Mucosa of rectum (tissue), 2 donors: Measurements from ENCODE around the gene C10orf105.
A peak's percentile ranks its signal among the peaks of the same experiment; 100 is the strongest.

Experiments
- H3K27ac ChIP-seq, 2 donors: one replicate each; pipeline ENCODE4 v1.7.0; 2013; ENCODE audit warnings: inconsistent platforms in 2 of 2, low read depth in 2 of 2, low read length in 2 of 2
- H3K27me3 ChIP-seq, 2 donors: one replicate each; pipeline ENCODE4 v1.7.0; 2013; ENCODE audit warnings: low read length in 2 of 2; ENCODE audit not compliant: control insufficient read depth in 2 of 2, insufficient read depth in 2 of 2
- H3K36me3 ChIP-seq, 2 donors: one replicate each; pipeline ENCODE4 v1.7.0; 2013; ENCODE audit warnings: low read length in 2 of 2; ENCODE audit not compliant: control insufficient read depth in 2 of 2, insufficient read depth in 2 of 2
- H3K4me1 ChIP-seq, 2 donors: one replicate each; pipeline ENCODE4 v1.7.0; 2013; ENCODE audit warnings: low read length in 2 of 2, mild to moderate bottlenecking in 1 of 2; ENCODE audit not compliant: control insufficient read depth in 2 of 2, insufficient read depth in 2 of 2
- H3K4me3 ChIP-seq, 2 donors: one replicate each; pipeline ENCODE4 v1.7.0; 2013; ENCODE audit warnings: low read length in 2 of 2
- H3K9ac ChIP-seq, 2 donors: one replicate each; pipeline ENCODE4 v1.7.0; 2013; ENCODE audit warnings: low read length in 2 of 2, low read depth in 1 of 2, mild to moderate bottlenecking in 1 of 2
- H3K9me3 ChIP-seq, 2 donors: one replicate each; pipeline ENCODE4 v1.7.0; 2013; ENCODE audit warnings: low read length in 2 of 2; ENCODE audit not compliant: control insufficient read depth in 2 of 2
- donor health status: healthy.
- donor health status: Normal muscosa, but diverticular disease.

C10orf105 gene

DNA sequence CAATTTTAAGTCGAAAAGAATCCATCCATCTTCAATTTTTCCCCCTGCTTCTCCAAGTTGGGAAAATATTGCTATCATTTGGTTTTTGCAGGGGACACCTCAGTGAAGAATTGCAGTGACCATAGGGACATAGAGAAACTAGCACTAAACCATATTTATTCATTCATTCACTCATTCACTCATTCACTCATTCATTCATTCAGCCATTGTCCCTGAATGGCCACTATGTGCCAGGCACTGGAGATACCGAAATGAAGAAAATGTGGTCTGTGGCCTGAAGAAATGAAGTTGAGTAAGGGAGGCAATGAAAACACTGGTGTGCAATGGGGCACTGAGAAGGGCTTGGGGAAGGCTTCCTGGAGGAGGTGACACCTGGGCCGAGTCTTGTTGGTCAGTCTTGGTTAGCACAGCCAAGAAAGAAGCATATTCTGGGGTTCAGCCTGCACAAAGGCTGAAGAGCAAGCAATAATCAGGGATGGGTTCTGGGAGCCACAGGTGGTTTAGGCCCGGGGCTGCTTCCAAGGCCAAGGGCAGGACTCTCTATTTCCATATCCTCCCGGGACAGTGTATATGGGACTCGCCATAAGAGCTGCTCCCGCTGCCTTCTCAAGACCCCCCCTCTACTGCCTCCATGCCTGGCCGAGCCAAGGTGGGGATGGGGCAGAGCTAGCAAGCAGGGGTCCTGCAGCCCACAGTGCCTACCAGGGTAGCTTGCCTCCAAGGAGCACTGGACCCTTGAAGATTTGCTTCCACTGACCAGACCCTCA is 25.5 kb upstream of the C10orf105 start:
- Histone ChIP-seq H3K9ac (no peak overlapping the region), H3K36me3 (peaks cover 0 to 7% of the 10 kb centered on the region in 2 donors), H3K27me3 (no peaks in the 10 kb centered on the region), H3K4me3 (no peak overlapping the region), H3K27ac (no peak overlapping the region), H3K9me3 (no peaks in the 10 kb centered on the region), H3K4me1 (peaks cover 47 to 58% of the 10 kb centered on the region in 2 donors)

DNA sequence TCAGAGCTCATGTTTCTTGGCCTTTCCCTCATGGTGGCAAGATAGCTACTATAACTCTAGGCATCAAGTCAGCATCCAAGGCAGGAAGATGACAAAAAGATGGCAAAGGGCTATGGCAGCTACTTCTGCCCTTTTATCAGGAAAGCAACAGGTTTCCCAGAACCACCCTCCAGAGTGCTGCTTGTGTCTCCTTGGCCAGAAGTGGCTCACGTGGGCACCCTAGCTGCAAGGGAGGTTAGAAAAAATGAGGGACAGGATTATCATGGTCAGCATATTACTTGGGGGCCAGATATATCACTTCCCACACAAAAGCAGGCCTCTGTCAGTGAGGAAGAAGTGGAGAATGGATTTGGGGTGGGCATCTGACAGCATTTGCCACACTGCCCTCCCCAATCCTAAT is 24.3 kb upstream of the C10orf105 start:
- H3K36me3 ChIP-seq, result no peaks in the 10 kb centered on the region
- H3K4me3 ChIP-seq, result no peak overlapping the region
- H3K9me3 ChIP-seq, result no peaks in the 10 kb centered on the region
- H3K27ac ChIP-seq, result no peak overlapping the region
- H3K9ac ChIP-seq, result no peak overlapping the region
- H3K27me3 ChIP-seq, result no peaks in the 10 kb centered on the region
- peaks cover 35 to 52% of the 10 kb centered on the region in 2 donors for H3K4me1 ChIP-seq

DNA sequence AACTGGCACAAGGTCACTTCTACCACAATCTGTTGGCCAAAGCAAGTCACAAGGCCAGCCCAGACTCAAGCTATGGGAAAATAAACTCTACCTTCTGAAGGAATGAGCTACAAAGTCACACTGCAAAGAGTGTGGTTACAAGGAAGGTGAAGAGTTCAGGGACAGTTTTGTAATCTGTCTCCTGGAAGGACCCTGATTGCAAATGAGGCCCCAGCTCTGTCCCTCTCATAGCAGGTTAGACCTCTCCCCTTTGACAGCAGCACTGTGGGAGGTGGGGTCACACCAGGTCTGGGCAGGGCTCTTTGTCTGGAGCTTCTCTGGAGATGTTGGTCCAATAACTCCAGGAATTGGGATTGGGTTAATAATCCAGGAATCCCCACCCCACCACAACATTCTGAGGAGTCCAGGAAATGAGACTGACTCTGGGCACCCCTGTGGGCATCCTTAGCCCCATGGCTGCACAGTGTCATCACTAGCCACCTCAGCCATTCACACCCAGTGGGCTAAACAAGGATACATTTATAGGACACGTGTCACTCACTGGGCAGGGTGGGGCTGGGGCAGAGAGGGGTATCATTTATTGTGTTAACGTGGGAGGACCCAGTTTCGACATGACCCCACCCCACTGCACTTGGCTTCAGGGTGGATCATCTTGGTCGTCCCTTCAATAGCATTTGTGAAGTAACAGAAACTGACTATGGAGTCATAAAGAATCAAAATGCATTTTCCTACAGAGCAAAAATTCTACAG is 23.7 kb upstream of the C10orf105 start:
- Histone ChIP-seq H3K36me3 (no peaks in the 10 kb centered on the region), H3K4me3 (no peak overlapping the region), H3K27ac (peak overlapping the region in 1 of 2 donors; percentile 17), H3K27me3 (no peaks in the 10 kb centered on the region), H3K9me3 (no peaks in the 10 kb centered on the region), H3K9ac (no peak overlapping the region), H3K4me1 (peaks cover 29 to 46% of the 10 kb centered on the region in 2 donors)

DNA sequence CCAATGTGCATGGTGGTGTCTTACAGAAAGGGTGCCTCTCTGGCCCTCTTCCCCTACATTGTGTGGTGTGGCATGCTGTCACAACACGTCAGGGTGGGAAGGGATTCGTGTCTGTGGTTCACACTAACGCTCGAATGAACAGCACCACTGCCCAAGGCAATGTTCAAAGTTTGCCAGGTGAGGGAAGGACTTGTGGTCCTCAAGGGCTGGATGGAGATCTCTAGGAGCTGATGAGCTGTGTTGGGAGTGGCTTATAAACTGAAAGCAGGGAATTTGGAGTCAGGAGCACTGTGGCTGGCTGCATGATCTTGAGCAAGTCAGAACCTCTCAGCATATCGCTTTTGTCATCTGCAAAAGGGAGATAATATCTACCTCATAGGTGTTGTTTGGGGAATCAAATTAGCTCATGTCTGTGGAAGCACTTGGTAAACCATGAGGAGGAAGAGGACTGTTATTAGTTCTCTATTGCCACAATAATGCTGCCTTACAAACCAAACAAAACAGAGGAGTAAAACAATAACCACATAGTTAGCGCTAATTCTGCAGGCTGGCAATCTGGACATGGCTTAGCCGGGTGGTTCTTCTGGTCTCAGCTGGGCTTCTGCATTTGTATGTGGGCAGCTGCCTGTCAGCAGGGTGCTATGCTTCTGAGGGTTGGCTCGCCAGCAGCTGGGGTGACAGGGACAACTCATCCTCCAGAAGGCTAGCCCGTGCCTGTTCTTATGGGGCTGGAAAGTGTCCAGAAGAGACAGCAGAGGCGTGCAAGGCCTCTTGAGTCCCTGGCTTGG is 22.9 kb upstream of the C10orf105 start:
- Histone ChIP-seq H3K4me3 (no peak overlapping the region), H3K9ac (no peak overlapping the region), H3K27me3 (no peaks in the 10 kb centered on the region), H3K27ac (peak overlapping the region in 1 of 2 donors; percentile 17), H3K4me1 (peaks cover 26 to 44% of the 10 kb centered on the region in 2 donors), H3K36me3 (no peaks in the 10 kb centered on the region), H3K9me3 (no peaks in the 10 kb centered on the region)

DNA sequence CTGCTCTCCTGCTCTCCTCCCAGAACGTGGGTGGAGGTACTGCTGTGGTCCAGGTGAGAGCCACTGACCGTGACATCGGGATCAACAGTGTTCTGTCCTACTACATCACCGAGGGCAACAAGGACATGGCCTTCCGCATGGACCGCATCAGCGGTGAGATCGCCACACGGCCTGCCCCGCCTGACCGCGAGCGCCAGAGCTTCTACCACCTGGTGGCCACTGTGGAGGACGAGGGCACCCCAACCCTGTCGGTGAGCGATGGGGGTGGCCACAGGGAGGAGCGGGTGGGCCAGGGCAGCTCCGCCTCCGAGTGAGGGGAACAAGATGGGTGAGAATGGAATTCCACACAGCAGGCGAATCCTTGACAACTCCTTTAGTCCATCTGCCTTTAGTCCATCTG is 22.1 kb upstream of the C10orf105 start:
- no peaks in the 10 kb centered on the region for H3K27me3 ChIP-seq
- H3K4me1 ChIP-seq, result peaks cover 26 to 44% of the 10 kb centered on the region in 2 donors
- H3K9ac ChIP-seq, result no peak overlapping the region
- no peaks in the 10 kb centered on the region for H3K9me3 ChIP-seq
- H3K4me3 ChIP-seq, result no peak overlapping the region
- H3K36me3 ChIP-seq, result no peaks in the 10 kb centered on the region
- no peak overlapping the region for H3K27ac ChIP-seq

DNA sequence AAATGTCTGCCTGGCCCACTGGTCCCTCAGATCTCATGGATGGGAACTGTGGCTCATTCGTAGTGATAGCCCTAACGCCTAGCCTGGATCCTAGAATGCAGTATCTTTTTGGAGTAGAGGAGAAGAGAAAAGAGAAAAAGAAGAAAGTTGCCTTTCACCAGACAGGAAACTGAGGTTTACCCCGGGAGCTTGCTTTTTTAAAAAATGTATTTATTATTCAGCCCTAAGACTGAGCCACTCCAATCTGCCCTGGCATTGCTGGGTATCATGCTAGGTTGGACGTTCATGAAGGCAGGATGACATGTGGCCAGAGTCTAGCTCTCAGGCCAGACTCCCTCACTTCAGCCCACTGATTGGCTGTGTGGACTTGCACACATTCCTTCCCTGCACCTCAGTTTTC is 21.5 kb upstream of the C10orf105 start:
- H3K4me1 ChIP-seq, result peaks cover 26 to 44% of the 10 kb centered on the region in 2 donors
- H3K9ac ChIP-seq, result no peak overlapping the region
- H3K4me3 ChIP-seq, result no peak overlapping the region
- no peaks in the 10 kb centered on the region for H3K27me3 ChIP-seq
- no peaks in the 10 kb centered on the region for H3K9me3 ChIP-seq
- no peaks in the 10 kb centered on the region for H3K36me3 ChIP-seq
- no peak overlapping the region for H3K27ac ChIP-seq

DNA sequence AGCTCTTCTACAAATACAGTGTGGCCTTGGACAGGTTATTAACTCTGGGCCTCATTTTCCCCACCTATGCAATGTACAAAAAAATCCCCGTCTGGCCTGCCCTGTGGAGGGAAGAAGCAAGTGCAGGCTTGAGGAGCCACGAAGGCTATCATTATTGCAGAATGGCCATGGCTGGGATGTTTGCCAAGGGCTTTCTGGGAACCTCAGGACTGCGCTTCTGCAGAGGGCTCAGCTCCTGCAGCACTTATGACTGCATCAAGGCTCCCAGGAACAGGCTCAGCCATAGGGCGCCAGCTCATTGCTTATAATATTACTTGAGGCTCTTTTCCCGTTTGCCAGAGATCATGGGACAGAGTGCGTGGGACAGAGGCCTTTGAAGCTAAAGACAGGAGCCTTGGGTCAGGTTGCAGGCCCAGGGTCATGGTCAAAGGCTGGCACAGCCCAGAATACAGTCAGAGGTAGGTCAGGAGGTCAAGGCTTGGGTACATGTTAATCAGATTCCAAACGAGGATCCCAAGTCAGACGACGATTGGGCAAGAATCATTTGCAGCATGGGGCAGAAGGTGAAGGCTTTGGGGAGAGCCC is 20.6 kb upstream of the C10orf105 start:
- H3K4me1 ChIP-seq, result peaks cover 30 to 44% of the 10 kb centered on the region in 2 donors

DNA sequence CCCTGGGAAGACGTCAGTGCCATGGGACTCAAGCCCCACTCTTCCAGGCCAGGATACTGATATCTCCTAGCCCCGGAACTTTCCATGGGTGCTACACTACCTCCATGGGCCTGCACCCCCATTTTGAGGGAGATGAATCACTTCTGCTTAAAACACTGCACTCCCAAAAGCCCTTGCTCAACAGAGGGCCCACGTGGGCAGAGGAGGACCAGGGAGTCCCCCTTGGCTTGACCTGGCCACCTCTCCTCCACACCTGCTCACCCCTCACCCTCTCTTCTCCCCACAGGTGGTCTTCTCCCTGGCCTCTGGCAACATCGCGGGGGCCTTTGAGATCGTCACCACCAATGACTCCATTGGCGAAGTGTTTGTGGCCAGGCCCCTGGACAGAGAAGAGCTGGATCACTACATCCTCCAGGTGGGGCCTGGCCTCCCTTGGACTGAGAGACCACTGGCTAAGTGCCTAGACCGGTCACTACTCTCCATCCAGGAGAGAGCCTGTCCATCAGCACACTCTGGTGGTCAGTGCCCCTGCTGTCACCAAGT is 19.9 kb upstream of the C10orf105 start:
- Histone ChIP-seq H3K27me3 (no peaks in the 10 kb centered on the region), H3K9me3 (no peaks in the 10 kb centered on the region), H3K9ac (no peak overlapping the region), H3K4me3 (no peak overlapping the region), H3K4me1 (peaks cover 30 to 45% of the 10 kb centered on the region in 2 donors), H3K36me3 (no peaks in the 10 kb centered on the region), H3K27ac (no peak overlapping the region)

More for the DNA sequence above, 20.6 kb upstream of the C10orf105 start:
- Histone ChIP-seq H3K27me3 (no peaks in the 10 kb centered on the region), H3K27ac (no peak overlapping the region), H3K9me3 (no peaks in the 10 kb centered on the region), H3K36me3 (no peaks in the 10 kb centered on the region), H3K4me3 (no peak overlapping the region), H3K9ac (no peak overlapping the region)

DNA sequence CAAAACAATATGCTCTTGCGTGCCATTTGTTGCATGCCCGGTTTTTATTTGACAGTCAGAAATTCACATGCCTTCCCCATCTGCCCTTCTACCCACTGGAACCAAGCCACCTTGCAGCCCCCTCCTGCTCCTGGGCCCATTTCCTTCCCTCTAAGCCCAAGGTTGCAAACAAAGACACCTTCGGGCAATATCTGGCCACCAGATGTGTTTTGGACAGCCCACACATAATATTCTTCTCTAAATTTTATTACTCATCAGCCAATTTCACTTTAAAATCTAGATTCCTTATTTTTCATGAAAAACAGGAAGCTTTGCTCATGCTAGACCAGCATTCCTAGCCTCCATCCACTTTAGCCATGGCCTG is 18.2 kb upstream of the C10orf105 start:
- no peaks in the 10 kb centered on the region for H3K27me3 ChIP-seq
- H3K9me3 ChIP-seq, result no peaks in the 10 kb centered on the region
- peaks cover 30 to 45% of the 10 kb centered on the region in 2 donors for H3K4me1 ChIP-seq
- peak overlapping the region; percentile 86 to 92 for H3K27ac ChIP-seq
- H3K36me3 ChIP-seq, result no peaks in the 10 kb centered on the region
- peak overlapping the region in 1 of 2 donors; percentile 54 for H3K9ac ChIP-seq
- H3K4me3 ChIP-seq, result no peak overlapping the region
